H1 (cell line): Measurements from ENCODE around the gene SSTR4. TPM values are rescaled to one million over a fixed set of nuclear protein-coding genes. Genes with fewer than 3 reads are reported as not detected.

ENCODE experiments used
- CTCF ChIA-PET: fragments of 300-600 bp; sonication (Branson Sonifier 250); formaldehyde crosslinking; loops from one replicate; lab custom pipeline; 2021; ENCODE audit not compliant: partially characterized antibody; lab: Charles Lee
- POLR2A ChIA-PET: fragments of 300-600 bp; sonication (Branson Sonifier 250); formaldehyde crosslinking; loops from one replicate; lab custom pipeline; 2021; ENCODE audit warnings: inconsistent platforms; ENCODE audit not compliant: partially characterized antibody; lab: Charles Lee
- DNase-seq, 2 experiments: peaks; one replicate each; pipeline versions ENCODE4 v3.0.0 to v3.0.0-alpha.2; 2010 to 2022; ENCODE audit warnings: low spot score in 2 of 2, low read depth in 1 of 2, mixed read lengths in 1 of 2
- FAIRE-seq: peaks from 2 replicates; lab custom pipeline; 2011; peaks lifted over from hg19 to GRCh38; lab: Jason Lieb, UNC
- H2AFZ ChIP-seq: 2 replicates; pipeline ENCODE4 v1.8.1; 2012; ENCODE audit warnings: low read length, inconsistent platforms
- H2AK5ac ChIP-seq: 2 replicates; pipeline ENCODE4 v1.6.1; 2013; ENCODE audit warnings: low read depth, low read length
- H2BK120ac ChIP-seq: replicated peaks from 2 replicates; pipeline ENCODE3; 2013; ENCODE audit warnings: low read depth, low read length, inconsistent platforms
- H2BK12ac ChIP-seq: 2 replicates; pipeline ENCODE4 v1.6.1; 2013; ENCODE audit warnings: low read depth, low read length
- H2BK15ac ChIP-seq: 2 replicates; pipeline ENCODE4 v1.6.1; 2013; ENCODE audit warnings: low read length
- H2BK20ac ChIP-seq: 2 replicates; pipeline ENCODE4 v1.6.1; 2013; ENCODE audit warnings: low read length
- H2BK5ac ChIP-seq: 2 replicates; pipeline ENCODE4 v1.6.1; 2013; ENCODE audit warnings: low read depth, low read length
- H3K14ac ChIP-seq: 2 replicates; pipeline ENCODE4 v1.6.1; 2013; ENCODE audit warnings: inconsistent platforms; ENCODE audit not compliant: insufficient read length
- H3K18ac ChIP-seq: 2 replicates; pipeline ENCODE4 v1.6.1; 2013; ENCODE audit warnings: low read length; ENCODE audit errors: extremely low read depth
- H3K23ac ChIP-seq: 2 replicates; pipeline ENCODE4 v1.6.1; 2013; ENCODE audit warnings: inconsistent platforms; ENCODE audit not compliant: insufficient read length
- H3K23me2 ChIP-seq: 2 replicates; pipeline ENCODE4 v1.6.1; 2013; ENCODE audit warnings: low read depth, low read length
- H3K27ac ChIP-seq: 2 replicates; pipeline ENCODE4 v1.6.1; 2011; ENCODE audit warnings: low read depth, low read length, inconsistent platforms
- H3K27me3 ChIP-seq, 4 experiments: replicated peaks in 1 of 4; 1 replicate in 1 of 4; 2 replicates in 3 of 4; pipeline versions ENCODE4 v1.6.1 to v1.8.1; 2011 to 2013; ENCODE audit warnings: low read length in 3 of 4, mild to moderate bottlenecking in 3 of 4, inconsistent platforms in 2 of 4, mixed read lengths in 2 of 4, moderate library complexity in 1 of 4; ENCODE audit not compliant: control insufficient read depth in 3 of 4, insufficient read depth in 3 of 4; ENCODE audit errors: extremely low read depth in 1 of 4
- H3K36me3 ChIP-seq, 4 experiments: 2 replicates each; pipeline versions ENCODE4 v1.6.1 to v1.8.1; 2011 to 2013; ENCODE audit warnings: mild to moderate bottlenecking in 4 of 4, low read length in 3 of 4, moderate library complexity in 2 of 4, control low read depth in 1 of 4, inconsistent platforms in 1 of 4; ENCODE audit not compliant: insufficient read depth in 4 of 4, control insufficient read depth in 2 of 4
- H3K4ac ChIP-seq: replicated peaks from 2 replicates; pipeline ENCODE3; 2013; ENCODE audit warnings: low read length, low read depth, mixed read lengths, inconsistent platforms; ENCODE audit not compliant: insufficient read length
- H3K4me1 ChIP-seq, 4 experiments: replicated peaks in 1 of 4; 1 replicate in 1 of 4; 2 replicates in 3 of 4; pipeline versions ENCODE4 v1.6.1 to v1.8.1; 2011 to 2013; ENCODE audit warnings: low read length in 3 of 4, inconsistent platforms in 2 of 4, mixed read lengths in 1 of 4; ENCODE audit not compliant: insufficient read depth in 4 of 4, control insufficient read depth in 3 of 4
- H3K4me2 ChIP-seq, 2 experiments: 2 replicates each; pipeline versions ENCODE4 v1.6.1 to v1.8.1; 2011 to 2013; ENCODE audit warnings: low read depth in 2 of 2, low read length in 2 of 2, control low read depth in 1 of 2, inconsistent platforms in 1 of 2, mild to moderate bottlenecking in 1 of 2; ENCODE audit not compliant: insufficient read depth in 1 of 2
- H3K4me3 ChIP-seq, 4 experiments: fragments of 200-600, 300-600 bp in 1 of 4; sonication (generic), shearing (Covaris generic), sonication (Bioruptor Twin) in 1 of 4; 2 replicates each; pipeline versions ENCODE4 v1.5.1 to v1.8.1; 2011 to 2016; ENCODE audit warnings: low read length in 4 of 4, low read depth in 3 of 4, control low read depth in 2 of 4, inconsistent platforms in 2 of 4, mild to moderate bottlenecking in 2 of 4, mixed read lengths in 1 of 4, moderate library complexity in 1 of 4; ENCODE audit not compliant: insufficient read depth in 2 of 4; ENCODE audit errors: extremely low read depth in 1 of 4
- H3K56ac ChIP-seq: replicated peaks from 2 replicates; pipeline ENCODE3; 2013; ENCODE audit warnings: low read depth, mild to moderate bottlenecking, mixed read lengths, low read length, inconsistent platforms; ENCODE audit not compliant: insufficient read length
- H3K79me1 ChIP-seq: 2 replicates; pipeline ENCODE4 v1.6.1; 2013; ENCODE audit warnings: low read depth, low read length, control low read depth
- H3K79me2 ChIP-seq, 2 experiments: 2 replicates each; pipeline versions ENCODE4 v1.6.1 to v1.8.1; 2012 to 2013; ENCODE audit warnings: low read length in 2 of 2, mild to moderate bottlenecking in 2 of 2, inconsistent platforms in 1 of 2; ENCODE audit not compliant: insufficient read depth in 2 of 2, control insufficient read depth in 1 of 2
- H3K9ac ChIP-seq, 4 experiments: replicated peaks in 1 of 4; 1 replicate in 1 of 4; 2 replicates in 3 of 4; pipeline versions ENCODE4 v1.6.1 to v1.8.1; 2011 to 2013; ENCODE audit warnings: low read depth in 3 of 4, low read length in 3 of 4, control low read depth in 2 of 4, mild to moderate bottlenecking in 2 of 4, moderate library complexity in 2 of 4, inconsistent platforms in 1 of 4; ENCODE audit errors: extremely low read depth in 1 of 4
- H3K9me3 ChIP-seq, 2 experiments: 2 replicates each; pipeline versions ENCODE4 v1.6.1 to v1.8.1; 2012 to 2013; ENCODE audit warnings: mild to moderate bottlenecking in 2 of 2, moderate library complexity in 2 of 2, control low read depth in 1 of 2, inconsistent platforms in 1 of 2, low read depth in 1 of 2, low read length in 1 of 2, mixed read lengths in 1 of 2; ENCODE audit not compliant: insufficient read depth in 2 of 2
- H4K20me1 ChIP-seq, 2 experiments: replicated peaks in 1 of 2; 2 replicates each; pipeline versions ENCODE3 to v1.8.1; 2011 to 2013; ENCODE audit warnings: inconsistent platforms in 2 of 2, low read length in 2 of 2, mild to moderate bottlenecking in 1 of 2; ENCODE audit not compliant: insufficient read depth in 2 of 2, control insufficient read depth in 1 of 2
- H4K5ac ChIP-seq: 2 replicates; pipeline ENCODE4 v1.6.1; 2013; ENCODE audit warnings: low read length, low read depth, mixed read lengths, inconsistent platforms; ENCODE audit not compliant: insufficient read length
- H4K8ac ChIP-seq: 2 replicates; pipeline ENCODE4 v1.8.0; 2013; ENCODE audit warnings: mild to moderate bottlenecking, moderate library complexity, low read length, inconsistent platforms; ENCODE audit not compliant: insufficient read depth; ENCODE audit errors: extremely low read depth
- H4K91ac ChIP-seq: replicated peaks from 2 replicates; pipeline ENCODE3; 2013; ENCODE audit warnings: low read length, mixed read lengths, inconsistent platforms; ENCODE audit not compliant: insufficient read length
- GTF2F1 ChIP-seq: IDR thresholded peaks from 2 replicates; pipeline ENCODE4 v1.6.1; 2012; ENCODE audit warnings: low read depth, low read length, improper control_type of control experiment, borderline replicate concordance
- HDAC6 ChIP-seq: IDR thresholded peaks from one replicate; pipeline ENCODE4 v1.7.1; 2012; ENCODE audit warnings: low read depth, mild to moderate bottlenecking, inconsistent platforms, low read length, moderate library complexity
- KDM1A ChIP-seq: fragments of 200-600, 300-600 bp; sonication (generic); IDR thresholded peaks from 2 replicates; pipeline ENCODE4 v1.7.1; 2016; ENCODE audit warnings: mild to moderate bottlenecking, low read length, borderline replicate concordance
- RAD21 ChIP-seq, 2 experiments: IDR thresholded peaks in 1 of 2; conservative IDR thresholded peaks in 1 of 2; 2 replicates each; pipeline ENCODE4 v1.6.1; 2011; ENCODE audit warnings: low read depth in 2 of 2, low read length in 2 of 2, improper control_type of control experiment in 1 of 2, inconsistent platforms in 1 of 2, mild to moderate bottlenecking in 1 of 2, moderate library complexity in 1 of 2
- RFX5 ChIP-seq: IDR thresholded peaks from 2 replicates; pipeline ENCODE4 v1.6.1; 2011; ENCODE audit warnings: low read depth, low read length, improper control_type of control experiment, borderline replicate concordance
- SAP30 ChIP-seq: fragments of 300-600 bp; sonication (generic); IDR thresholded peaks from 2 replicates; pipeline ENCODE4 v1.7.1; 2012; ENCODE audit warnings: low read length, moderate library complexity, mild to moderate bottlenecking, inconsistent platforms; ENCODE audit not compliant: insufficient read depth, insufficient replicate concordance
- SP4 ChIP-seq: IDR thresholded peaks from 2 replicates; pipeline ENCODE4 v1.6.1; 2012; ENCODE audit warnings: low read length, inconsistent platforms
- SRF ChIP-seq: IDR thresholded peaks from 2 replicates; pipeline ENCODE4 v1.6.1; 2011; ENCODE audit warnings: mild to moderate bottlenecking, low read depth, low read length, moderate library complexity
- TAF1 ChIP-seq: IDR thresholded peaks from 2 replicates; pipeline ENCODE4 v1.6.1; 2011; ENCODE audit warnings: mild to moderate bottlenecking, low read depth, low read length
- TBP ChIP-seq: IDR thresholded peaks from 2 replicates; pipeline ENCODE4 v1.6.1; 2011; ENCODE audit warnings: low read depth, low read length, improper control_type of control experiment
- USF2 ChIP-seq: IDR thresholded peaks from 2 replicates; pipeline ENCODE4 v1.6.1; 2011; ENCODE audit warnings: low read length, improper control_type of control experiment
- WGBS, 2 experiments: shearing (Covaris generic) in 1 of 2; methylation state at CpG; one replicate each; pipeline versions ENCODE4 v1.1.6 to v1.1.7; 2013 to 2015; ENCODE audit warnings: low lambda C conversion rate in 2 of 2, mixed read lengths in 2 of 2, inconsistent platforms in 1 of 2, low coverage in 1 of 2, missing lambda C conversion rate in 1 of 2; ENCODE audit not compliant: insufficient replicate concordance in 2 of 2, insufficient coverage in 1 of 2, insufficient read length in 1 of 2; ENCODE audit errors: extremely low coverage in 1 of 2, missing lambda C conversion rate in 1 of 2; 5-methylcytosine and 5-hydroxymethylcytosine counted together
- polyA plus RNA-seq, 7 experiments: library from polyadenylated mRNA; depleted of rRNA in 3 of 7; stranded (reverse) in 5 of 7; unstranded in 2 of 7; fragments of >200 nt in 5 of 7; fragments of 200-250 nt in 2 of 7; gene quantifications; 1 replicate in 5 of 7; 2 replicates in 1 of 7; 4 replicates in 1 of 7; pipeline versions ENCODE4 v1.2.1 to v1.2.3, GENCODE V29; 2011 to 2013; ENCODE audit warnings: missing spikeins in 2 of 7, mixed read lengths in 2 of 7
- total RNA-seq: library from RNA; stranded (reverse); fragmentation: NEBNext Ultra II Directional; extraction: Animal tissue kit (Norgen Biotek cat#: 25700); gene quantifications from 2 replicates; pipeline ENCODE4 v1.2.1, GENCODE V29; 2021
- TF ChIP-seq, protein P1 (sequence below): IDR thresholded peaks from 2 replicates; pipeline ENCODE4 v1.6.1; 2012; ENCODE audit warnings: inconsistent platforms

SSTR4 gene
- total and polyA plus RNA-seq, 2 of the 8 experiments (the other 6 are each of a cell fraction or from before 2014, with no cell fraction given): 0.05 TPM; not detected in 1

DNA sequence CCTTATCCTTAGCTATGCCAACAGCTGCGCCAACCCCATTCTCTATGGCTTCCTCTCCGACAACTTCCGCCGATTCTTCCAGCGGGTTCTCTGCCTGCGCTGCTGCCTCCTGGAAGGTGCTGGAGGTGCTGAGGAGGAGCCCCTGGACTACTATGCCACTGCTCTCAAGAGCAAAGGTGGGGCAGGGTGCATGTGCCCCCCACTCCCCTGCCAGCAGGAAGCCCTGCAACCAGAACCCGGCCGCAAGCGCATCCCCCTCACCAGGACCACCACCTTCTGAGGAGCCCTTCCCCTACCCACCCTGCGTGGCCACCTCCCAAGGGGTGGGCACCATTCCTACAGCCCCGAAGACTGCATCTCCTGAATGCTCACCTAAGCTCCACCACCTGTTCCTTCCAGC lies 1.3 kb downstream of the SSTR4 start:
- Histone ChIP-seq H2AFZ (no peak overlapping the region), H3K36me3 (no peaks in the 10 kb centered on the region; a peak in 1 of 8 replicates), H3K79me1 (no peaks in the 10 kb centered on the region), H3K27me3 (peaks cover 21 to 66% (median 50%) of the 10 kb centered on the region in 4 experiments), H4K8ac (no peak overlapping the region), H2BK20ac (no peak overlapping the region), H4K91ac (no peak overlapping the region), H3K18ac (no peak overlapping the region), H2AK5ac (no peak overlapping the region), H3K27ac (no peak overlapping the region), H3K23ac (no peak overlapping the region), H4K5ac (no peak overlapping the region), H3K4ac (no peak overlapping the region), H2BK120ac (no peak overlapping the region), H3K4me1 (peaks cover 0 to 3% (median 0%) of the 10 kb centered on the region in 4 experiments; a peak in 2 of 7 replicates), H2BK12ac (no peak overlapping the region), H3K9me3 (peaks cover 0 to 5% of the 10 kb centered on the region in 2 experiments; a peak in 1 of 4 replicates), H3K23me2 (peaks cover 2% of the 10 kb centered on the region; the same call in 1 of the 2 replicates), H3K9ac (no peak overlapping the region), H2BK15ac (no peak overlapping the region), H3K4me3 (no peak overlapping the region), H4K20me1 (no peaks in the 10 kb centered on the region), H2BK5ac (no peak overlapping the region), H3K4me2 (no peak overlapping the region; a peak in 1 of 4 replicates), H3K79me2 (no peaks in the 10 kb centered on the region), H3K14ac (no peak overlapping the region), H3K56ac (no peak overlapping the region)
- FAIRE-seq (no peak), DNase-seq (no peak)
- 93% methylated on average over 11 of the region's 11 CpGs; no CpG with 5 or more reads in 1 of the 2 experiments for WGBS, 2 experiments
- ChIA-PET POLR2A (interaction anchor here (0.6 to 1.2 kb wide), 2 partner anchors 15 to 236 kb away, joined by 4 to 5 read pairs; no protein-coding TSS in a partner anchor), CTCF (interaction anchor here (1.9 to 4.2 kb wide), 2 partner anchors 15 to 199 kb away, joined by 6 to 17 read pairs; partner anchors contain the start of gene THBD)
- no peak for TF ChIP-seq TAF1
- TF ChIP-seq HDAC6: no peak
- no peak for TF ChIP-seq SAP30
- TF ChIP-seq TBP: no peak
- TF ChIP-seq SP4: no peak
- TF ChIP-seq SRF: no peak
- no peak for TF ChIP-seq KDM1A
- TF ChIP-seq GTF2F1: no peak
- TF ChIP-seq RAD21 (IDR thresholded peaks at IDR 0.05 in 1 of 2, conservative IDR thresholded peaks at IDR 0.05 in 1 of 2; ENCODE audit: low read depth in 2 of 2, low read length in 2 of 2): no peak
- TF ChIP-seq, protein P1, sequence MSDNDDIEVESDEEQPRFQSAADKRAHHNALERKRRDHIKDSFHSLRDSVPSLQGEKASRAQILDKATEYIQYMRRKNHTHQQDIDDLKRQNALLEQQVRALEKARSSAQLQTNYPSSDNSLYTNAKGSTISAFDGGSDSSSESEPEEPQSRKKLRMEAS: no peak
- TF ChIP-seq RFX5: no peak
- no peak for TF ChIP-seq USF2
